Measurements from ENCODE around the gene ENAH. TPM values are rescaled to one million over a fixed set of nuclear protein-coding genes. Genes with fewer than 3 reads are reported as not detected.

The ENAH gene
- total RNA-seq, 4 donors from 2014 or later, result 198 to 229 (median 201) TPM

- H3K4me3 ChIP-seq, result no peak overlapping the region
- 55% methylated on average over 6 of the region's 8 CpGs for WGBS
- peaks cover 48 to 67% (median 61%) of the 10 kb centered on the region in 4 donors for H3K4me1 ChIP-seq
- H3K27me3 ChIP-seq, result no peaks in the 10 kb centered on the region
- H3K27ac ChIP-seq (replicated peaks in 1 of 4), result peak overlapping the region; percentile 78 to 82 (median 81)
- no peaks in the 10 kb centered on the region for H3K9me3 ChIP-seq
- TF ChIP-seq CTCF (IDR thresholded peaks at IDR 0.05), result no peak
- TF ChIP-seq POLR2AphosphoS5 (IDR thresholded peaks at IDR 0.05), result no peak
- TF ChIP-seq POLR2A (IDR thresholded peaks at IDR 0.05; ENCODE audit: low read depth), result no peak
- no peak for TF ChIP-seq EP300 (IDR thresholded peaks at IDR 0.05)
- intact Hi-C loops (cut with DNase I), result no loop called here
- no peaks in the 10 kb centered on the region for H3K36me3 ChIP-seq
- no peak for DNase-seq (ENCODE audit: extremely low spot score)
Measured at GRCh38 chr1:225460737-225461532, 192.0 kb downstream of the ENAH start.

GRCh38 chr1:225460021-225460736 lies 192.7 kb downstream of the ENAH start:
- intact Hi-C loops (cut with DNase I), result no loop called here
- 47% methylated on average over 18 of the region's 18 CpGs for WGBS
- no peaks in the 10 kb centered on the region for H3K36me3 ChIP-seq
- no peak overlapping the region for H3K4me3 ChIP-seq
- no peak for DNase-seq (ENCODE audit: extremely low spot score)
- H3K27ac ChIP-seq (replicated peaks in 1 of 4), result peak overlapping the region; percentile 78 to 82 (median 81)
- TF ChIP-seq POLR2A (IDR thresholded peaks at IDR 0.05; ENCODE audit: low read depth) (no peak), CTCF (IDR thresholded peaks at IDR 0.05) (no peak), EP300 (IDR thresholded peaks at IDR 0.05) (no peak), POLR2AphosphoS5 (IDR thresholded peaks at IDR 0.05) (no peak)
- peaks cover 41 to 59% (median 54%) of the 10 kb centered on the region in 4 donors for H3K4me1 ChIP-seq
- H3K27me3 ChIP-seq, result no peaks in the 10 kb centered on the region
- H3K9me3 ChIP-seq, result no peaks in the 10 kb centered on the region

GRCh38 chr1:225458222-225458631 lies 194.7 kb downstream of the ENAH start:
- WGBS, result 65% methylated on average over 2 of the region's 2 CpGs

GRCh38 chr1:225454733-225455132 lies 198.2 kb downstream of the ENAH start:
- Histone ChIP-seq H3K4me1 (peaks cover 3 to 53% (median 47%) of the 10 kb centered on the region in 4 donors), H3K9me3 (no peaks in the 10 kb centered on the region), H3K27ac (replicated peaks in 1 of 4) (peak overlapping the region; percentile 59 to 96 (median 92)), H3K27me3 (no peaks in the 10 kb centered on the region), H3K4me3 (no peak overlapping the region), H3K36me3 (no peaks in the 10 kb centered on the region)
- intact Hi-C loops (cut with DNase I), result no loop called here
- 24% methylated on average over 5 of the region's 5 CpGs for WGBS
- no peak for TF ChIP-seq EP300 (IDR thresholded peaks at IDR 0.05)
- TF ChIP-seq CTCF (IDR thresholded peaks at IDR 0.05), result no peak
- peak; percentile 51 to 71 for TF ChIP-seq POLR2AphosphoS5 (IDR thresholded peaks at IDR 0.05)
- DNase-seq (ENCODE audit: extremely low spot score), result no peak

More at GRCh38 chr1:225458222-225458631, 194.7 kb downstream of the ENAH start:
- peak overlapping the region; percentile 13 to 82 (median 80) for H3K27ac ChIP-seq (replicated peaks in 1 of 4)
- no peak overlapping the region for H3K4me3 ChIP-seq
- H3K9me3 ChIP-seq, result no peaks in the 10 kb centered on the region
- H3K4me1 ChIP-seq, result peaks cover 30 to 68% (median 59%) of the 10 kb centered on the region in 4 donors
- TF ChIP-seq POLR2A (IDR thresholded peaks at IDR 0.05; ENCODE audit: low read depth) (no peak), POLR2AphosphoS5 (IDR thresholded peaks at IDR 0.05) (no peak), EP300 (IDR thresholded peaks at IDR 0.05) (no peak), CTCF (IDR thresholded peaks at IDR 0.05) (no peak)
- intact Hi-C loops (cut with DNase I), result no loop called here
- no peak for DNase-seq (ENCODE audit: extremely low spot score)
- no peaks in the 10 kb centered on the region for H3K36me3 ChIP-seq
- no peaks in the 10 kb centered on the region for H3K27me3 ChIP-seq
